NCI-H146 treated with DMSO at 0.1 percent for 48 hours (cell line): ENCODE measurements around the gene MAD1L1.
"Not testable (repeated sequence)": the region's sequence is repeated elsewhere in the genome, so short reads cannot be mapped to it uniquely, and the experiment has no call there.

Source experiments
- DNase-seq: peaks from one replicate; lab custom pipeline; 2025; ENCODE audit not compliant: unreplicated experiment; lab: John Stamatoyannopoulos, UW

MAD1L1 gene

GRCh38 chr7:2048006-2048405, 184.7 kb downstream of the MAD1L1 start:
- DNase-seq, result no peak

- DNase-seq, result no peak
These were observed 185.9 kb downstream of the MAD1L1 start for GRCh38 chr7:2046581-2047565.

DNA sequence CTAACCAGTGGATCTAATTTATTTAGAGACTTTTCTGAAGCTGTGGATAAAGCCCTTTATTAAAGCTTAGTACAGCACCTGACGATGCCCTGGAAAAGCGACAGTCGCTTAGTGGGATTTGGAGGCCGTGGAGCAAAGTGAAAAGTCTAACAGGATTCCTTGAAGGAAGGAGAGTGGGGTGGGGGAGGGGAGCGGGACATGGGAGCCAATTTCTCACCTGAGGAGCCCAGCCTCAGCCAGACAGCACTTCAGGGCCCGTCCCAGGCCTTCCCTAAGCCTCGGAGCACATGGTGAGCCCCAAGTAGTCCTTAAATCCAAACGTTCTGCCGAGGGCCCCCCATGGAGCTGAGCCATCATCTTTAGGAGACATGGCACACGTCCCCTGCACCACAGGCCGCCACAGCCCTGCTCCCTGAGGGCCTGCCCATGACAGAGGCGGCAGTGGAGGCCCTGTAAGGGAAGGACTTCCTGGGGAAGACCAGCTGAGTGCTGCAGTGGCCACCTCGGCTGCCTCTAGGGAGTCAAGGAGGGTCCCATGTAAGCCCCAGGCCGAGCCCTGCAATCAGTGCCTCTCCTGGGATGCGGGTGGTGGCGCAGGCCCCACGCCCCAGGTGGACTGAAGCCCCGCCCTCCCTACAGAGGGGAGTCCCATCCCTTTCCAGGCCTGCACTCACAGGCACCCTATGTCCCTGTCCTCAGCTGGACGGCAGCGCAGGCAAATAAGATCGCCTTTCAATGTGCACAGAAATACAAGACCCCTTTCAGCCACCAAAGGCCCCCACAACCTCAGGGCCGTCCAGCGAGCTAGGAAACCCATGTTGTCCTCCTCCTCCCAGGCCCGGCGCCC, 187.0 kb downstream of the MAD1L1 start:
- no peak for DNase-seq

- no peak for DNase-seq
These were observed 187.8 kb downstream of the MAD1L1 start for GRCh38 chr7:2044883-2045471.

GRCh38 chr7:2044311-2044882, 188.3 kb downstream of the MAD1L1 start:
- DNase-seq, result no peak

DNA sequence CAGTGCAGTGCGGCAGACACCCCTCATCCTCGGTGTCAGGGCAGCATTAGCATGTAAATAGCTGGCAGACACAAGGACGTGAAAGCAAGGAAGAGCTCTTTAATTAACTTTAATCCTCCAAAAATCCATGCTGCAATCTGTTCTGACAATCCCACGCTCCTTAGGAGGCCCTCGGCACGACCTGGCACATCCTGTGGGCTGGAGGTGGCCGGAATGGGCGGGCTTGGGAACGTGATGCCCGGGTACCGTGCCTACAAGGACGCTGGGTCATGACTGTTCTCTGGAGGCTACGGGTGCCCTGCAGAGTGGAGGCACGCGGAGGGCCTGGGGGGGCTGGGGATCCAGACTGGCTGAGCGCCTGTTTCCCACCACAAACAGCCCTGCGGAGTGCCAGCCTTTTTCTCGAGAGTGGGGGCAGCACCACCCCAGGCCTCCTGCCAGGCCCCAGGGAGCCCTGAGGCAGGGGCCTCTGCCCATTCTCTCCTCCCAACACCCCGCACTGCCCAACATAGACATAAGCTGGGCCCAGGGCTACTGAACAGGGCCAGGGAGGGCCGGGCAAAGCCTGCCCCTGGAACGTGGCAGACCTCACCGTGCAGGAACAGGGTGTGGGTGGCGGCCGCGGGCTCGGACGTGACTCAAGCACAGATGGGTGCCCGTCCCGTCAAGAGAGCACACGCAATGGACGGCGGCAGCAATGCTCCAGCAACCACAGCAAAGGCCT, 189.3 kb downstream of the MAD1L1 start:
- no peak for DNase-seq

DNA sequence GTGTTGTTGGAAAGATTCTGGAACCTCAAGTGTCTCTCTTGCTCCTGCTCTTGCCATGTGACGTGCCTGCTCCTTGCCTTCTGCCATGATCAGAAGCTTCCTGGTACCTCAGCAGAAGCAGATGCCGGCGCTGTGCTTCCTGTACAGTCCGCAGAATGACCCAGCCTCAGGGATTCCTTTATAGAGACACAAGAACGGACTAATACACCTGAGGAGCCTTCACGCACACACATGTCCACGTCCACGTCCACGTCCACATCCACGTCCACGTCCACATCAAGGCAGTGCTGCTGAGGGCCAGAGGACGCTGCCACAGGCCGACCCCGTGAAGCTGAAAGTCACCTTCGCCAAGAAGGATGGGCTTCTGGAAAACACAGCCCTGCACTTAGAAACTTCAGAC, 190.1 kb downstream of the MAD1L1 start:
- no peak for DNase-seq

- no peak for DNase-seq
These were observed 191.0 kb downstream of the MAD1L1 start for GRCh38 chr7:2041496-2042367.

DNA sequence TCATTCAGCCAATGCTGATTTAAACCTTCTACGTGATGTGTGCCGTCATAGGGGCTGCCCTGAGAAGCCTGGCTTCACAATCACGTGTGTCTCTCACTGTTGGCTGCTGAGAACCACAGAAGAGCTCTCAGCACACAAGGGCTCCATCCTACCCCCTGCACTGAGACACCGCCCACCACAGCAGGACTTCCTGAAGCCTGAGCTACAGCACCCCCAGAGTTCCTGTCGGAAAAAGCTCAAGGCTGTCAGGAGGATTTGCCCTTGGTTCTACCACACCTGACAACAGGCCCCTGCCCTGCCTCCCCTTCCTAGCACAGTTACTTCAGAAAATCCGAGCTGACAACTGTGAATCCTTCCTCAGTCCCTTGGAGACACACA, 191.9 kb downstream of the MAD1L1 start:
- DNase-seq, result no peak

DNA sequence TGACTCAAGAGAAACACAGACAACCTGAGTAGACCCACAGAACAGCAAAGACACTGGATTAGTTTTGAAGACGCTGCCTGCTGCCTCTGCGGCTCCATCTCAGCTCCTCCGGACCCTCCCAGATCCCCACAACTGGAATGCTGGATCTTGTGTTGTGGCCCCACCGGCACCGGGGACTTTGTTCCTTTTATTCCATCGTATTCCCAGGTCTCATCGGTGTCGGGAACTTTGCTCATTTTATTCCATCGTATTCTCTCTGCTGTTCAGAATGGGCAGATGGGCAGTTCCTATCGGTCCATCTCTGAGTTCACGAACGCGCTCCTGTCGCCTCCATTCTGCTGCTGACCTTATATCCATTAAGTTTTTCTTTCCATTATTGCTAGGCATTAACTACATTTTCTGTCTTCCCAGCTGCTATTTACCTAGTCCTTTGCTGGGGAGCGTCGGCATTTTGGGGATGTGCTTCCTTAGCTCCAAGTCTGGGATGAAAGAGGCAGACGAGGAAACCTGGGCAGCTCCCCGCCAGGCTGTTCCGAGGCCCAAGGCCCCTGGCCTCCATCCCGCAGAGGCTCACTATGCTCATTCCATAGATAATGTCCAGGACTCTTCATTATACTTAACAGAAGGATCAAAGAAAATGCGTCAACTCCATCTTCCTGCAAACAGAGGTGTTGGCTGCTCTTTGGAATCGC, 192.4 kb downstream of the MAD1L1 start:
- no peak for DNase-seq

DNA sequence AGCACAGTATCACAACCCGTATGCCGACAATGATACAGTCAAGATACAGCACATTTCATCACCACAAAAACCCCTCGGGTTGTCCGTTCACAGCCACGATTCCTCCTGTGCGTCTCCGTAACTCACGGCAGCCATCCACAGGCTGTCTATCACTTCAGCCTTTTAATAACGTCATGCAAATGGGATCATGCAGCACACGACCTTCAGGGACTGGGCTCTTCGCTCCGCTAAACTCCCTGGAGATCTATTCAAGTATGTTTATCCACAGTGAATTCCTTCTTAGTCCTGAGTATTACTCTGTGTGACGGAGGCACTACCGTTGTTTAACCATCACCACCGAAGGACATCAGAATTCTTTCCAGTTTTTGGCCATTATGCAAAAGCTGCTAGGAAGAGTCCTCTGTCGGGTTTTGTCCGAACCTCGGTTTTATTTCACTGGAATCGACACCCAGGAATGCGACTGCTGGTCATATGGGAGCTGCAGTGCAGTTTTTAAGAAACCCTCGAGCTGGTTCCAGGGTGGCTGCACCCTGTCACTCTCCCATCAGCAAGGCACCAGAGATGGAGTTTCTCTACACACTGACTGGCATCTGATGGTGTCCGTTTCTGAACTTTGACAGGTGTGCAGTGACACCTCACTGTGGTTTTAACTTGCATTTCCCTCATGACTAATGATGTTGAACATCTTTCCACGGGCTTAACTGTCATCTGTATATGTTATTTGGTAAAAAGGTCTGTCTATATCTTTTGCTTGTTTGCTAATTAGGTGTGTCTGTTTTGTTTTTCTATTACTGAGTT, 193.6 kb downstream of the MAD1L1 start:
- no peak for DNase-seq

- DNase-seq, result no peak
These were observed 194.8 kb downstream of the MAD1L1 start for GRCh38 chr7:2037808-2038522.

DNA sequence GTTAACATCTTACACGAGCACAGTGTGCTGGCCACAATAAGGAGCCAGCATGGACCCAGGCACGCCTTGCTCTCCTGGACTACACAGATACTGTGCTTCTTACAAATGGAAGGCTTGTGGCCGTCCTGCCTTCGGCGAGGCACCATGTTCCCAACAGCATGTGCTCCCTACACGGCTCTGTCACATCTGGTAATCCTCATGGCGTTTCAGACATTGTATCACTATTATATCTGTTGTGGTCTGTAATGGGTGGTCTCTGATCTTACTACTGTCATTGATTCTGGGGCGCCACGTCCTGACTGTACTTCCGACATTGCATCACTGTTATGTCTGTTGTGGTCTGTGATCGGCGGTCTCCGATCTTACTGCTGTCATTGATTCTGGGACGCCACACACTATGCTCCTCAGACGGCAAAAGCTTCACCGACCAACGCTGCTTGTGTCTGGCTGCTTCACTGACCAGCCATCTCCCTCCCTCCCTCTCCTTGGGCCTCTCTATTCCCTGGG, 195.4 kb downstream of the MAD1L1 start:
- DNase-seq, result no peak

- no peak for DNase-seq
These were observed 196.0 kb downstream of the MAD1L1 start for GRCh38 chr7:2036786-2037185.

GRCh38 chr7:2036201-2036600, 196.5 kb downstream of the MAD1L1 start:
- not testable (repeated sequence) for DNase-seq

DNA sequence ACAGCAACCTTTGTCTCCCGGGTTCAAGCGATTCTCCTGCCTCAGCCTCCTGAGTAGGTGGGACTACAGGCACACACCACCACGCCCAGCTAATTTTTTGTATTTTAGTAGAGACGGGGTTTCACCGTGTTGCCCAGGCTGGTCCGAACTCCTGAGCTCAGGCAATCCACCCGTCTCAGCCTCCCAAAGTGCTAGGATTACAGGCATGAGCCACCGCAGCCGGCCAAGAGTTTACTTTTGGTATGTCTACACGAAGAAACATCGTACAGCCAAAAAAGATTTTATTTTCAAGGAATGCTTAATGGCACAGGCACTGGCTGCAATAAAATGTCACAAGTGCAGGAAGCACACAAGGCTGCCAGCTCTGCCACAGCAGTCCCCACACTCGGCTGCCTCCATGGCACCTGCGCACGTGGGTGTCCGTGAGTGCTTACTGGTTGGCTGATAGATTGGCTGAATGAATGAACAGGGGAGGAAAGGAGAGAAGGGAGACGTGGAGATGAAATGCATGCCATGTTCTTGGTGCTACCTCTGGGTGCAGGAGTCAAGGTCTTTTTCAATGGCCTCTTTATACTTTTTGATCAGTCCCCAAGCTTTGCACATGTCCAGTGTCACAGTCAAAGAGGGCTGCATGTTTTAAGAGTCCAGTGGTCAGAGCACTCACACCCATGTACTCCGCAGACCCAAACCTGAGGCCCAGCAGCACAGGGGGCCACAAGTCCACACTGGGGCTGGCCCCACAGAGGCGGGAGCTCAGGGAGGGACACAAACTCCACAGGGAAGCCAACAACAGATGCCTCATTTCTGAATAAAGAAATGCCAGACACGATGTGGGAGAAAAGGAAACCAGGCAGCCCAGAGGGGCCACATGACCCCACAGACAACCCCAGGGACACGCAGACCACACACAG, 198.2 kb downstream of the MAD1L1 start:
- no peak for DNase-seq
